Transverse colon (tissue), 4 donors: ENCODE data around the gene HMG20B.

Experiments used
- POLR2A ChIP-seq: fragments of 450-650 bp; IDR thresholded peaks from one replicate; pipeline ENCODE4 v1.6.1; 2016; ENCODE audit warnings: antibody characterized with exemption, mild to moderate bottlenecking, moderate library complexity
- POLR2AphosphoS5 ChIP-seq, 3 donors: sonication (generic); formaldehyde crosslinking; IDR thresholded peaks; one replicate each; pipeline ENCODE4 v1.6.1; 2016; ENCODE audit warnings: antibody characterized with exemption in 3 of 3
- TF ChIP-seq, protein P1 (sequence below), 5 experiments: fragments of 200-600 bp in 3 of 5; fragments of 450-650 bp in 2 of 5; sonication (generic) in 3 of 5; IDR thresholded peaks; 1 replicate in 2 of 5; 2 replicates in 3 of 5; pipeline ENCODE4 v1.5.1; 2016 to 2017; ENCODE audit warnings: antibody characterized with exemption in 5 of 5, inconsistent platforms in 3 of 5, mild to moderate bottlenecking in 2 of 5, moderate library complexity in 1 of 5

DNA sequence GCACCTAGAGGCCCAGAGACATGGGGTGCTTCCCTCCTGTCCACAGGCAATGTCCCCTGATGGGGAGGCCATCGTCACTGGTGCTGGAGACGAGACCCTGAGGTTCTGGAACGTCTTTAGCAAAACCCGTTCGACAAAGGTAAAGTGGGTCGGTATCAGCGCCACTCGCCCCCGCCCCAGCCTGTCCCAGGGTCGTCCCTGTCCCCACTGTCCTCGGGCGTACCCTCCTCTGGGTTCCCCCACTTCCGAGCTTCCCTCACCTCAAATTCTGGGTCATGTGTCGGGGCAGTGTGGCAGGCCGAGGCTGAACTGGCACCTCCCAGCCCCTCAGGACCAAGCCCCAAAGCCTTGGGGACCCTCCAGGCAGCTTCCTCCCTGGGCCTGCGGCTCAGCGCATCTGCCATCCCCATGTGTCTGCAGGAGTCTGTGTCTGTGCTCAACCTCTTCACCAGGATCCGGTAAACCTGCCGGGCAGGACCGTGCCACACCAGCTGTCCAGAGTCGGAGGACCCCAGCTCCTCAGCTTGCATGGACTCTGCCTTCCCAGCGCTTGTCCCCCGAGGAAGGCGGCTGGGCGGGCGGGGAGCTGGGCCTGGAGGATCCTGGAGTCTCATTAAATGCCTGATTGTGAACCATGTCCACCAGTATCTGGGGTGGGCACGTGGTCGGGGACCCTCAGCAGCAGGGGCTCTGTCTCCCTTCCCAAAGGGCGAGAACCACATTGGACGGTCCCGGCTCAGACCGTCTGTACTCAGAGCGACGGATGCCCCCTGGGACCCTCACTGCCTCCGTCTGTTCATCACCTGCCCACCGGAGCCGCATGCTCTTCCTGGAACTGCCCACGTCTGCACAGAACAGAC lies 38.1 kb upstream of the HMG20B start:
- TF ChIP-seq, protein P1, sequence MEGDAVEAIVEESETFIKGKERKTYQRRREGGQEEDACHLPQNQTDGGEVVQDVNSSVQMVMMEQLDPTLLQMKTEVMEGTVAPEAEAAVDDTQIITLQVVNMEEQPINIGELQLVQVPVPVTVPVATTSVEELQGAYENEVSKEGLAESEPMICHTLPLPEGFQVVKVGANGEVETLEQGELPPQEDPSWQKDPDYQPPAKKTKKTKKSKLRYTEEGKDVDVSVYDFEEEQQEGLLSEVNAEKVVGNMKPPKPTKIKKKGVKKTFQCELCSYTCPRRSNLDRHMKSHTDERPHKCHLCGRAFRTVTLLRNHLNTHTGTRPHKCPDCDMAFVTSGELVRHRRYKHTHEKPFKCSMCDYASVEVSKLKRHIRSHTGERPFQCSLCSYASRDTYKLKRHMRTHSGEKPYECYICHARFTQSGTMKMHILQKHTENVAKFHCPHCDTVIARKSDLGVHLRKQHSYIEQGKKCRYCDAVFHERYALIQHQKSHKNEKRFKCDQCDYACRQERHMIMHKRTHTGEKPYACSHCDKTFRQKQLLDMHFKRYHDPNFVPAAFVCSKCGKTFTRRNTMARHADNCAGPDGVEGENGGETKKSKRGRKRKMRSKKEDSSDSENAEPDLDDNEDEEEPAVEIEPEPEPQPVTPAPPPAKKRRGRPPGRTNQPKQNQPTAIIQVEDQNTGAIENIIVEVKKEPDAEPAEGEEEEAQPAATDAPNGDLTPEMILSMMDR (IDR thresholded peaks at IDR 0.05), result no peak
- no peak for TF ChIP-seq POLR2A
- no peak for TF ChIP-seq POLR2AphosphoS5 (IDR thresholded peaks at IDR 0.05)
